Loucy (cell line): ENCODE measurements around the gene IFNG-AS1.

ENCODE experiments used
- H2AFZ ChIP-seq: fragments of 200-600 bp; sonication (generic); 2 replicates; pipeline ENCODE4 v1.6.0; 2016; ENCODE audit warnings: antibody characterized with exemption, mild to moderate bottlenecking, low read length, moderate library complexity
- H3F3A ChIP-seq: fragments of 200-600 bp; 2 replicates; pipeline ENCODE4 v1.6.0; 2016; ENCODE audit warnings: antibody characterized with exemption, low read depth, mild to moderate bottlenecking
- H3K27me3 ChIP-seq: fragments of 200-600 bp; sonication (generic); 2 replicates; pipeline ENCODE4 v1.6.1; 2014; ENCODE audit warnings: low read length, mild to moderate bottlenecking; ENCODE audit not compliant: insufficient read depth, poor library complexity, severe bottlenecking
- H3K36me3 ChIP-seq: fragments of 200-600 bp; sonication (generic); 2 replicates; pipeline ENCODE4 v1.6.1; 2016; ENCODE audit warnings: low read length; ENCODE audit not compliant: insufficient read depth
- H3K4me1 ChIP-seq: fragments of 200-600 bp; sonication (generic); 2 replicates; pipeline ENCODE4 v1.5.1; 2014; ENCODE audit warnings: low read length, mild to moderate bottlenecking; ENCODE audit not compliant: insufficient read depth, poor library complexity, severe bottlenecking
- H3K4me2 ChIP-seq: fragments of 200-600 bp; sonication (generic); 2 replicates; pipeline ENCODE4 v1.6.0; 2014; ENCODE audit warnings: antibody characterized with exemption, low read length, low read depth, mild to moderate bottlenecking; ENCODE audit not compliant: poor library complexity, severe bottlenecking
- H3K4me3 ChIP-seq: fragments of 200-600 bp; sonication (generic); 2 replicates; pipeline ENCODE4 v1.5.1; 2014; ENCODE audit warnings: low read length, mild to moderate bottlenecking, mixed read lengths; ENCODE audit not compliant: poor library complexity, severe bottlenecking
- H3K79me2 ChIP-seq: fragments of 200-600 bp; sonication (generic); 2 replicates; pipeline ENCODE4 v1.6.1; 2014; ENCODE audit warnings: low read length; ENCODE audit not compliant: insufficient read depth
- H3K9ac ChIP-seq: fragments of 200-600 bp; sonication (generic); 2 replicates; pipeline ENCODE4 v1.6.0; 2014; ENCODE audit warnings: mild to moderate bottlenecking, low read depth, low read length, moderate library complexity; ENCODE audit not compliant: poor library complexity, severe bottlenecking
- H3K9me2 ChIP-seq: fragments of 200-600 bp; sonication (generic); replicated peaks from 2 replicates; pipeline ENCODE4 v1.6.1; 2016; ENCODE audit warnings: low read depth, low read length, mixed read lengths
- H3K9me3 ChIP-seq: fragments of 200-600 bp; sonication (generic); 2 replicates; pipeline ENCODE4 v1.6.1; 2014; ENCODE audit warnings: mild to moderate bottlenecking, antibody characterized with exemption, low read length, low read depth; ENCODE audit not compliant: insufficient read depth
- H4K20me1 ChIP-seq: fragments of 200-600 bp; sonication (generic); 2 replicates; pipeline ENCODE4 v1.6.0; 2014; ENCODE audit warnings: antibody characterized with exemption, low read length, mild to moderate bottlenecking; ENCODE audit not compliant: insufficient read depth, poor library complexity, severe bottlenecking
- CTCF ChIP-seq: fragments of 200-600 bp; sonication (generic); conservative IDR thresholded peaks from 2 replicates; pipeline ENCODE4 v1.5.1; 2014; ENCODE audit warnings: mild to moderate bottlenecking, antibody characterized with exemption, low read length
- EZH2phosphoT487 ChIP-seq: fragments of 200-600 bp; IDR thresholded peaks from 2 replicates; pipeline ENCODE4 v1.6.1; 2018; ENCODE audit warnings: antibody characterized with exemption, mild to moderate bottlenecking, moderate library complexity, borderline replicate concordance

Gene IFNG-AS1

GRCh38 chr12:68020049-68020448 lies 30.8 kb downstream of the IFNG-AS1 start:
- TF ChIP-seq CTCF (no peak), EZH2phosphoT487 (no peak)
- H3K9me3 ChIP-seq, result no peaks in the 10 kb centered on the region
- H3K36me3 ChIP-seq, result no peaks in the 10 kb centered on the region
- no peaks in the 10 kb centered on the region for H3K27me3 ChIP-seq
- H3K9me2 ChIP-seq, result no peaks in the 10 kb centered on the region
- H4K20me1 ChIP-seq, result no peaks in the 10 kb centered on the region
- peaks cover 17% of the 10 kb centered on the region for H3K4me1 ChIP-seq
- H3F3A ChIP-seq, result no peaks in the 10 kb centered on the region
- no peak overlapping the region for H3K4me3 ChIP-seq
- H2AFZ ChIP-seq, result no peak overlapping the region
- H3K4me2 ChIP-seq, result no peak overlapping the region
- no peaks in the 10 kb centered on the region for H3K79me2 ChIP-seq
- H3K9ac ChIP-seq, result no peak overlapping the region

GRCh38 chr12:68020699-68021098 lies 31.5 kb downstream of the IFNG-AS1 start:
- TF ChIP-seq EZH2phosphoT487 (no peak), CTCF (no peak)
- no peak overlapping the region for H3K9ac ChIP-seq
- no peaks in the 10 kb centered on the region for H3K79me2 ChIP-seq
- no peaks in the 10 kb centered on the region for H3F3A ChIP-seq
- H3K9me2 ChIP-seq, result no peaks in the 10 kb centered on the region
- H3K9me3 ChIP-seq, result no peaks in the 10 kb centered on the region
- peaks cover 15% of the 10 kb centered on the region for H3K4me1 ChIP-seq
- no peak overlapping the region for H2AFZ ChIP-seq
- no peak overlapping the region for H3K4me2 ChIP-seq
- no peaks in the 10 kb centered on the region for H3K27me3 ChIP-seq
- H4K20me1 ChIP-seq, result no peaks in the 10 kb centered on the region
- no peak overlapping the region for H3K4me3 ChIP-seq
- no peaks in the 10 kb centered on the region for H3K36me3 ChIP-seq

- no peaks in the 10 kb centered on the region for H3F3A ChIP-seq
- H3K36me3 ChIP-seq, result no peaks in the 10 kb centered on the region
- H3K79me2 ChIP-seq, result no peaks in the 10 kb centered on the region
- peaks cover 21% of the 10 kb centered on the region for H3K4me1 ChIP-seq
- no peak overlapping the region for H3K4me2 ChIP-seq
- H3K9me2 ChIP-seq, result no peaks in the 10 kb centered on the region
- TF ChIP-seq CTCF (no peak), EZH2phosphoT487 (no peak)
- H3K4me3 ChIP-seq, result no peak overlapping the region
- H3K9me3 ChIP-seq, result no peaks in the 10 kb centered on the region
- 0 out of 2 replicates have a peak overlapping the region, but pooled peaks have one; percentile 2 for H2AFZ ChIP-seq
- H3K9ac ChIP-seq, result no peak overlapping the region
- no peaks in the 10 kb centered on the region for H4K20me1 ChIP-seq
- H3K27me3 ChIP-seq, result no peaks in the 10 kb centered on the region
Measured at GRCh38 chr12:68028647-68029046, 39.4 kb downstream of the IFNG-AS1 start.
